CD4-positive, alpha-beta T cell treated with Interleukin-21 for 1 hour (primary cell): Measurements from ENCODE around the gene RAB6A.
"Not testable (repeated sequence)": the region's sequence is repeated elsewhere in the genome, so short reads cannot be mapped to it uniquely, and the experiment has no call there.

ENCODE experiments used
- DNase-seq: peaks from one replicate; pipeline ENCODE4 v3.0.0-alpha.2; 2020

RAB6A gene

GRCh38 chr11:73760679-73761402 lies at the start of gene RAB6A:
Gene RAB6A (minus strand): TSS chr11:73761074. CDS start chr11:73760635, 439 bp downstream.
- peak; percentile 100 for DNase-seq

GRCh38 chr11:73810637-73811036 lies 49.8 kb upstream of the RAB6A start:
- no peak for DNase-seq

GRCh38 chr11:73808052-73808451 lies 47.2 kb upstream of the RAB6A start:
- no peak for DNase-seq

- DNase-seq = no peak
Measured at GRCh38 chr11:73804712-73805111, 43.8 kb upstream of the RAB6A start.

- DNase-seq = no peak
Measured at GRCh38 chr11:73801136-73801535, 40.3 kb upstream of the RAB6A start.

- no peak for DNase-seq
Measured at GRCh38 chr11:73800276-73800806, 39.5 kb upstream of the RAB6A start.

GRCh38 chr11:73797457-73797856 lies 36.6 kb upstream of the RAB6A start:
- DNase-seq = no peak

- DNase-seq = no peak
Measured at GRCh38 chr11:73795925-73796632, 35.2 kb upstream of the RAB6A start.

GRCh38 chr11:73792584-73792983 lies 31.7 kb upstream of the RAB6A start:
- no peak for DNase-seq

GRCh38 chr11:73789279-73789670 lies 28.4 kb upstream of the RAB6A start:
- DNase-seq = no peak

- peak; percentile 88 for DNase-seq
Measured at GRCh38 chr11:73787643-73788558, 27.0 kb upstream of the RAB6A start, which contains the start of gene MRPL48. Gene MRPL48 (plus strand): TSS chr11:73787874. CDS start chr11:73787972, 98 bp downstream.

- no peak for DNase-seq
Measured at GRCh38 chr11:73787051-73787642, 26.3 kb upstream of the RAB6A start.

- not testable (repeated sequence) for DNase-seq
Measured at GRCh38 chr11:73785467-73785866, 24.6 kb upstream of the RAB6A start.

- DNase-seq = no peak
Measured at GRCh38 chr11:73784734-73785133, 23.9 kb upstream of the RAB6A start.

- DNase-seq = no peak
Measured at GRCh38 chr11:73784080-73784634, 23.3 kb upstream of the RAB6A start.

- DNase-seq = no peak
Measured at GRCh38 chr11:73783483-73784020, 22.7 kb upstream of the RAB6A start.

- no peak for DNase-seq
Measured at GRCh38 chr11:73781303-73781702, 20.4 kb upstream of the RAB6A start.

- peak; percentile 98 for DNase-seq
Measured at GRCh38 chr11:73779084-73779902, 18.4 kb upstream of the RAB6A start.

- not testable (repeated sequence) for DNase-seq
Measured at GRCh38 chr11:73770811-73771210, 9.9 kb upstream of the RAB6A start.

GRCh38 chr11:73766763-73767162 lies 5.9 kb upstream of the RAB6A start:
- DNase-seq = no peak

GRCh38 chr11:73762732-73763131 lies 1.9 kb upstream of the RAB6A start:
- DNase-seq = no peak
